HK-2 (cell line): ENCODE measurements around the gene SORBS2.

Experiments
- DNase-seq: peaks from one replicate; pipeline ENCODE4 v3.0.0-alpha.2; 2018; ENCODE audit not compliant: unreplicated experiment

Gene SORBS2

GRCh38 chr4:185773419-185773818 is 38.6 kb downstream of the SORBS2 start:
- no peak for DNase-seq

GRCh38 chr4:185772391-185773093 is 39.5 kb downstream of the SORBS2 start:
- DNase-seq, result no peak

- DNase-seq, result no peak
Measured at GRCh38 chr4:185771711-185772390, 40.1 kb downstream of the SORBS2 start.

GRCh38 chr4:185767528-185767927 is 44.5 kb downstream of the SORBS2 start:
- no peak for DNase-seq

- DNase-seq, result no peak
Measured at GRCh38 chr4:185764876-185765275, 47.1 kb downstream of the SORBS2 start.

- no peak for DNase-seq
Measured at GRCh38 chr4:185761352-185762235, 50.4 kb downstream of the SORBS2 start.

GRCh38 chr4:185758807-185759206 is 53.2 kb downstream of the SORBS2 start:
- no peak for DNase-seq

- DNase-seq, result no peak
Measured at GRCh38 chr4:185755451-185755850, 56.5 kb downstream of the SORBS2 start.

- DNase-seq, result no peak
Measured at GRCh38 chr4:185754961-185755360, 57.0 kb downstream of the SORBS2 start.

- no peak for DNase-seq
Measured at GRCh38 chr4:185752872-185753271, 59.1 kb downstream of the SORBS2 start.

GRCh38 chr4:185749858-185750257 is 62.1 kb downstream of the SORBS2 start:
- no peak for DNase-seq

GRCh38 chr4:185748901-185749390 is 63.0 kb downstream of the SORBS2 start:
- DNase-seq, result no peak

- no peak for DNase-seq
Measured at GRCh38 chr4:185745891-185746290, 66.1 kb downstream of the SORBS2 start.

- no peak for DNase-seq
Measured at GRCh38 chr4:185744946-185745345, 67.0 kb downstream of the SORBS2 start.

- DNase-seq, result no peak
Measured at GRCh38 chr4:185744488-185744862, 67.5 kb downstream of the SORBS2 start.

- DNase-seq, result no peak
Measured at GRCh38 chr4:185743722-185744487, 68.1 kb downstream of the SORBS2 start.

- no peak for DNase-seq
Measured at GRCh38 chr4:185742766-185743165, 69.2 kb downstream of the SORBS2 start.

- DNase-seq, result no peak
Measured at GRCh38 chr4:185741795-185742194, 70.2 kb downstream of the SORBS2 start.

GRCh38 chr4:185740471-185740873 is 71.5 kb downstream of the SORBS2 start:
- no peak for DNase-seq

GRCh38 chr4:185738820-185739219 is 73.2 kb downstream of the SORBS2 start:
- DNase-seq, result no peak

- no peak for DNase-seq
Measured at GRCh38 chr4:185738038-185738552, 73.9 kb downstream of the SORBS2 start.
